Ovary (tissue), 9 donors: ENCODE results near the gene CD38. TPM values are rescaled to one million over a fixed set of nuclear protein-coding genes. Genes with fewer than 3 reads are reported as not detected.

Experiments
- DNase-seq, 5 donors: peaks; one replicate each; pipeline ENCODE4 v3.0.0-alpha.2; 2019 to 2020
- H3K27ac ChIP-seq, 2 donors: fragments of 200-600 bp; one replicate each; pipeline versions ENCODE4 v1.5.1 to v1.8.0; 2019 to 2022
- H3K27me3 ChIP-seq: fragments of 200-600 bp; one replicate; pipeline ENCODE4 v1.8.0; 2022
- H3K36me3 ChIP-seq: fragments of 200-600 bp; sonication (generic); one replicate; pipeline ENCODE4 v1.5.1; 2019
- H3K4me1 ChIP-seq: one replicate; pipeline ENCODE4 v1.8.1; 2013; ENCODE audit warnings: mild to moderate bottlenecking, moderate library complexity; ENCODE audit not compliant: insufficient read depth
- H3K4me3 ChIP-seq: fragments of 200-600 bp; sonication (generic); one replicate; pipeline ENCODE4 v1.5.1; 2017
- H3K9me3 ChIP-seq, 2 donors: fragments of 200-600 bp in 1 of 2; sonication (generic) in 1 of 2; one replicate each; pipeline versions ENCODE4 v1.5.1 to v1.8.1; 2013 to 2019; ENCODE audit warnings: mild to moderate bottlenecking in 1 of 2, moderate library complexity in 1 of 2
- CTCF ChIP-seq, 3 donors: fragments of 450-650 bp in 2 of 3; fragments of 200-600 bp in 1 of 3; IDR thresholded peaks; one replicate each; pipeline versions ENCODE4 v1.5.1 to v1.8.0; 2016 to 2022; ENCODE audit warnings: antibody characterized with exemption in 3 of 3, mild to moderate bottlenecking in 1 of 3
- EP300 ChIP-seq: sonication (generic); formaldehyde crosslinking; IDR thresholded peaks from one replicate; pipeline ENCODE4 v1.6.1; 2017; ENCODE audit warnings: antibody characterized with exemption
- POLR2A ChIP-seq: fragments of 450-650 bp; IDR thresholded peaks from one replicate; pipeline ENCODE4 v1.6.1; 2017; ENCODE audit warnings: antibody characterized with exemption, mild to moderate bottlenecking, moderate library complexity
- WGBS, 3 donors: extraction: QIAGEN DNeasy Blood & Tissue Kit in 1 of 3; methylation state at CpG; one replicate each; pipeline versions ENCODE4 v1.1.5 to v1.1.7; 2013 to 2017; 5-methylcytosine and 5-hydroxymethylcytosine counted together
- intact Hi-C, 4 donors: fragments of 100-400 bp; cut with DNase I; formaldehyde crosslinking; loops; one replicate each; pipeline versions ENCODE4 v1.11.0 to v1.15.1; 2022 to 2023
- polyA plus RNA-seq, 2 donors: library from polyadenylated mRNA; stranded (reverse); fragments of 200-250 nt in 1 of 2; fragments of 350-450 nt in 1 of 2; fragmentation: Illumina TruSeq in 1 of 2; extraction: RNeasy Lipid Tissue Mini Kit (QIAGEN cat#74804) in 1 of 2; gene quantifications; one replicate each; pipeline ENCODE4 v1.2.3, GENCODE V29; 2013 to 2014
- total RNA-seq, 7 donors: library from RNA; depleted of rRNA in 2 of 7; stranded (reverse); fragments of >200 nt in 2 of 7; fragmentation: NEBNext Ultra II Directional in 3 of 7; extraction: Animal tissue kit (Norgen Biotek cat#: 25700) in 3 of 7; gene quantifications; one replicate each; pipeline versions ENCODE4 v1.1.0 to v1.2.4, GENCODE V29; 2016 to 2023
- donor health status: DM: no; HTN: no; CAD: no; lungs with moderate emphysema.
- donor health status: DM: no; HTN: no; CAD: no.
- donor health status: Bipolar disorder and iron deficiency.
- donor health status: DM: yes; HTN: yes; CAD: no.
- donor health status: DM: no; HTN: no; CAD: no.
- donor health status: DM: yes; HTN: yes; CAD: no.

The CD38 gene
- total and polyA plus RNA-seq, 9 donors = 0.23 to 9.5 (median 0.97) TPM

- Histone ChIP-seq H3K27ac (no peak overlapping the region), H3K4me3 (no peak overlapping the region), H3K27me3 (no peaks in the 10 kb centered on the region), H3K36me3 (no peaks in the 10 kb centered on the region), H3K4me1 (no peaks in the 10 kb centered on the region), H3K9me3 (no peaks in the 10 kb centered on the region)
- 65 to 74% (median 73%) methylated on average over 4 of the region's 4 CpGs for WGBS, 3 donors
- TF ChIP-seq CTCF (IDR thresholded peaks at IDR 0.05) (no peak), EP300 (no peak), POLR2A (no peak)
- intact Hi-C loops = no loop called here
- no peak for DNase-seq
These were observed 115.8 kb downstream of the CD38 start for GRCh38 chr4:15893962-15894361.

GRCh38 chr4:15894393-15894792 is 116.3 kb downstream of the CD38 start:
- no peak overlapping the region for H3K27ac ChIP-seq
- no peaks in the 10 kb centered on the region for H3K27me3 ChIP-seq
- no peaks in the 10 kb centered on the region for H3K36me3 ChIP-seq
- intact Hi-C loops = no loop called here
- no peak overlapping the region for H3K4me3 ChIP-seq
- TF ChIP-seq CTCF (IDR thresholded peaks at IDR 0.05) (no peak), POLR2A (no peak), EP300 (no peak)
- WGBS, 3 donors = 76 to 83% (median 78%) methylated on average over 1 of the region's 1 CpG
- no peaks in the 10 kb centered on the region for H3K9me3 ChIP-seq
- H3K4me1 ChIP-seq = no peaks in the 10 kb centered on the region
- DNase-seq = no peak

GRCh38 chr4:15894921-15895916 is 117.1 kb downstream of the CD38 start:
- Histone ChIP-seq H3K36me3 (no peaks in the 10 kb centered on the region), H3K27me3 (no peaks in the 10 kb centered on the region), H3K9me3 (no peaks in the 10 kb centered on the region), H3K4me1 (no peaks in the 10 kb centered on the region), H3K4me3 (no peak overlapping the region), H3K27ac (no peak overlapping the region)
- TF ChIP-seq CTCF (IDR thresholded peaks at IDR 0.05) (no peak), POLR2A (no peak), EP300 (no peak)
- DNase-seq = no peak
- intact Hi-C loops = no loop called here
- 64 to 80% (median 67%) methylated on average over 4 of the region's 4 CpGs for WGBS, 3 donors

GRCh38 chr4:15897577-15897976 is 119.4 kb downstream of the CD38 start:
- H3K4me1 ChIP-seq = no peaks in the 10 kb centered on the region
- TF ChIP-seq CTCF (IDR thresholded peaks at IDR 0.05) (no peak), POLR2A (no peak), EP300 (no peak)

More at GRCh38 chr4:15897577-15897976, 119.4 kb downstream of the CD38 start:
- Histone ChIP-seq H3K27me3 (no peaks in the 10 kb centered on the region), H3K4me3 (no peak overlapping the region), H3K9me3 (no peaks in the 10 kb centered on the region), H3K27ac (no peak overlapping the region), H3K36me3 (no peaks in the 10 kb centered on the region)
- DNase-seq = no peak
- WGBS, 3 donors = 87 to 97% (median 93%) methylated on average over 2 of the region's 2 CpGs
- intact Hi-C loops = no loop called here
